LNCaP clone FGC (cell line): Measurements from ENCODE around the gene LRRC4B.
A peak's percentile ranks its signal among the peaks of the same experiment; 100 is the strongest.
"Not testable (repeated sequence)": the region's sequence is repeated elsewhere in the genome, so short reads cannot be mapped to it uniquely, and the experiment has no call there.

Source experiments
- DNase-seq: peaks from one replicate; pipeline ENCODE4 v3.0.0-alpha.2; 2011; ENCODE audit warnings: low read depth
- H3K4me3 ChIP-seq: 2 replicates; pipeline ENCODE4 v1.5.1; 2011; ENCODE audit warnings: mild to moderate bottlenecking, low read depth, low read length, control low read depth
- CTCF ChIP-seq: IDR thresholded peaks from 2 replicates; pipeline ENCODE4 v1.5.1; 2012; ENCODE audit warnings: mild to moderate bottlenecking; ENCODE audit not compliant: control insufficient read depth, insufficient read depth; ENCODE audit errors: extremely low read depth

Gene LRRC4B, protein sequence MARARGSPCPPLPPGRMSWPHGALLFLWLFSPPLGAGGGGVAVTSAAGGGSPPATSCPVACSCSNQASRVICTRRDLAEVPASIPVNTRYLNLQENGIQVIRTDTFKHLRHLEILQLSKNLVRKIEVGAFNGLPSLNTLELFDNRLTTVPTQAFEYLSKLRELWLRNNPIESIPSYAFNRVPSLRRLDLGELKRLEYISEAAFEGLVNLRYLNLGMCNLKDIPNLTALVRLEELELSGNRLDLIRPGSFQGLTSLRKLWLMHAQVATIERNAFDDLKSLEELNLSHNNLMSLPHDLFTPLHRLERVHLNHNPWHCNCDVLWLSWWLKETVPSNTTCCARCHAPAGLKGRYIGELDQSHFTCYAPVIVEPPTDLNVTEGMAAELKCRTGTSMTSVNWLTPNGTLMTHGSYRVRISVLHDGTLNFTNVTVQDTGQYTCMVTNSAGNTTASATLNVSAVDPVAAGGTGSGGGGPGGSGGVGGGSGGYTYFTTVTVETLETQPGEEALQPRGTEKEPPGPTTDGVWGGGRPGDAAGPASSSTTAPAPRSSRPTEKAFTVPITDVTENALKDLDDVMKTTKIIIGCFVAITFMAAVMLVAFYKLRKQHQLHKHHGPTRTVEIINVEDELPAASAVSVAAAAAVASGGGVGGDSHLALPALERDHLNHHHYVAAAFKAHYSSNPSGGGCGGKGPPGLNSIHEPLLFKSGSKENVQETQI

DNA sequence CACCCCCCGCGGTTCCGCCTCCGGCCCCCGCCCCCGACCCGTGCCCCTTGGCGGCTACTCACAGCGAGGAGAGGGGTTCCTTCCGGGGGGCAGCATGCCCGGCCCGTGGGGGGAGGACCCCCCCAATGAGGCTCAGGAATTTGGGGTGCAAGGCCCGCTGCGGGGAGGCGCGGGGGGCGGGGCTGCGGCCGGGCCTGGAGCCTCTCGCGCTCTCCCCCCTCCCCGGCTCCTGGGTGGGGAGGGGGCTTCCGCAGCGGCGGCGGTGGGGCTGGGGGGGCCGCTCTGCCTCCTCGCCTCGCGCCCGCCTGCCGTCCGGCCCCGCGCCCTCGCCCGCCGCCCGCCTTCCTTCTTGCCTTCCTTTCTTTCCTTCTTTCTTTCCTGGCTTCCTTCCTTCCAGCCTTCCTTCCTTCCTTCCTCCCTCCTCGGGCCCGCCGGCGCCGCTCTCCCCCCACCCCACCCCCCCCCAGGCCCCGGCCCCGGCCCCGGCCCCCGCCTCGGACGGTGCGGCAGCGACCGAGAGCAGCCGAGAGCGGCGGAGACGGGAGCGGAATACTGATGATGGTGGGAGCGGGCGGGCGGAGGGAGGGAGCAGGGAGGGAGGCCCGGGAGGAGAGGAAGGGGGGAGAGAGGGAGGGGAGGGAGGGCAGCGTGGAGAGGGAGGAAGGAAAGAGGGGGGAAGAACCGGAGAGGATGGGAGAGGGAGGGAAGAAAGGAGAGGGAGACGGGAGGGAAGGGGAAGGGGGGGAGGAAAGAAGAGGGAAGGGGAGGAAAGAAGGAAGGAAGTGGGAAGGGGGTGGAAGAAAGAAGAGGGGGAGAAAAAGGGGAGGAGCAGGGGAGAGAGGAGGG lies at the start of gene LRRC4B:
LRRC4B (minus strand) TSS at position 554 of the 846 bp plus-strand sequence. CDS start 19,597 bp downstream, outside the sequence.
- no peak within 1 kb of the TSS for H3K4me3 ChIP-seq
- no peak for TF ChIP-seq CTCF
- DNase-seq: no peak

GRCh38 chr19:50612504-50613404 lies 44.5 kb upstream of the LRRC4B start:
- not testable (repeated sequence) for H3K4me3 ChIP-seq, DNase-seq

- no peak overlapping the region for H3K4me3 ChIP-seq
- DNase-seq: peak; percentile 15
- TF ChIP-seq CTCF: peak; percentile 53
Observed at GRCh38 chr19:50607874-50608785, 39.9 kb upstream of the LRRC4B start.

DNA sequence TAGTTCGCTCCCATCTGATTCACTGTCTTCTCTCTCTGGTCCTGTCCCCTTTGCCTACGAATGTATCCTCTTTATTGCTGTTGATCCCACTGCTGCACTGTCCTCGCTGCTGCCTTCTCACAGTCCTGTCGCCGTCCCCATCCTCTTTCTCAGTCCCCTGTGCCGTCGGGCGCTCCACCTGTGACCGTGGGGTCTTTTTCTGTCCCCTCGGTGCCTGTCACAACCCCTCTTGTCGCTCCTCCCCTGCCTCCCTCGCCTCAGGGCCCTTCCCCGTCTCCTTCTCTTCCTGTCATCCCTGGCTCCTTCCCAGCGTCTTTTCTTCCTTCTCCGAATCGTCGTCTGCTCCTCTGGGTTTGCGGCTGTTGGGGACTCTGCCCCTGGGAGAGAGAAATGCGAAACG lies 39.2 kb upstream of the LRRC4B start:
- H3K4me3 ChIP-seq: no peak overlapping the region
- DNase-seq: no peak
- TF ChIP-seq CTCF: no peak

- not testable (repeated sequence) for H3K4me3 ChIP-seq, DNase-seq
Observed at GRCh38 chr19:50606059-50606836, 38.0 kb upstream of the LRRC4B start.

DNA sequence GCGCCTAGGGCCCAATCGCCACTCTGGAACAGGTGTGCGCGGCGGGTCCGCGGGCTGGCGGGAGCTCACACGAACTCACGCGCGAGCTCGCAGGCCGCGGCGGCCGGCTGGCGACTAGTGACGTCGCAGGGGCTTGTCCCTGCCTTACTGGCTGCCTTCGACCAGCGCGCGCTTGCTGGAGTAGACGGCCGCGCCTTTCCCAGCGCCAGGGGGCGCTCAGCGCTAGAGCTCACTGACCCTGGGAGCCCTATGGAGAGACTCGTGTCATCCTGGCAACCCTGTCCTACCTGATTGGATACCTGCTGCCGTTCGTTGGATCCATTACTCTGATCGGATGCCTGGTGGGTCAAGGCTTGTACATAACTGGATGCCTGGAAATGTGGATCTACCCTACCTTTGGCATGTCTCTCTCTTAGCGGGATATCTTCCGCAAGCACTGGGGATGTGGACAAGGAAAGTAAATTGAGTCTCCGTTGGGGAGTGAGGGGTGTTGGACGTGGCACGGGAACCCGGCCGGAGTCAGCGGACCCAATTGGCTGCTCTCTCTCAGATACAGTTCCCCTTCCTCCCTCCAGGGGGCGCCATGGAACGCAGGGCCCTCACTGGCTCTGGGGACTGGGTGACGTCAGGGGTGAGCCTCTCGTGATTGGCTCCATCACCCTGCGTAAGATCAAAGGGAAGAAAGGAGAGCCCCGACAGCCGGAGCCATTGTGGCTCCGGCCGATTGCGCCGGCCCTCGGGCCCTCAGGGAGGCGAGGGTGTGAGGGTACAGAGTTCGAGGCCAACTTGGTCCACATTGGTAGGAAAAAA lies 36.2 kb upstream of the LRRC4B start:
- DNase-seq: not testable (repeated sequence)

GRCh38 chr19:50602935-50603334 lies 34.7 kb upstream of the LRRC4B start:
- no peak overlapping the region for H3K4me3 ChIP-seq
- no peak for DNase-seq
- TF ChIP-seq CTCF: no peak

More for the DNA sequence above, 36.2 kb upstream of the LRRC4B start:
- H3K4me3 ChIP-seq: not testable (repeated sequence)
